ENCODE measurements around the gene ULK3.

Gene ULK3

DNA sequence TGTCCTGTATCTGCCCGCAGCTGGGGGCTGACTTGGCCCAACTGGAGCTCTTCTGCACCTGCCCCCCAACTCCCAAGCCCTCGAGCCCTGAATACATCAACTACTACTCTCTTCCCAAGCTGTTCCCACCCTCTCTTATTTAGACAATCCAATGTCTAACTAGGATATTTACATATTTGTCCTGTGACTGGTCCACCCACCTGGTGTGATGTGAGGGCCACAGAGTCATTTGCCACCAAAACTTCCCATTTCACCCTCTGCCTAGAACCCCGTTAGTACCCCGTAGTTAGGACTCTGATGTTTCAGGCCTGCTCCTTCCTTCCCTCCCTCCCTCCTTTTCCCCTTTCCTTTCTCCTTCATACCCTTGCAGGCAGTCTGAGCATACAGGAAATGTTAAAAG is 10.1 kb downstream of the ULK3 start:
- TF ChIP-seq, protein P1, sequence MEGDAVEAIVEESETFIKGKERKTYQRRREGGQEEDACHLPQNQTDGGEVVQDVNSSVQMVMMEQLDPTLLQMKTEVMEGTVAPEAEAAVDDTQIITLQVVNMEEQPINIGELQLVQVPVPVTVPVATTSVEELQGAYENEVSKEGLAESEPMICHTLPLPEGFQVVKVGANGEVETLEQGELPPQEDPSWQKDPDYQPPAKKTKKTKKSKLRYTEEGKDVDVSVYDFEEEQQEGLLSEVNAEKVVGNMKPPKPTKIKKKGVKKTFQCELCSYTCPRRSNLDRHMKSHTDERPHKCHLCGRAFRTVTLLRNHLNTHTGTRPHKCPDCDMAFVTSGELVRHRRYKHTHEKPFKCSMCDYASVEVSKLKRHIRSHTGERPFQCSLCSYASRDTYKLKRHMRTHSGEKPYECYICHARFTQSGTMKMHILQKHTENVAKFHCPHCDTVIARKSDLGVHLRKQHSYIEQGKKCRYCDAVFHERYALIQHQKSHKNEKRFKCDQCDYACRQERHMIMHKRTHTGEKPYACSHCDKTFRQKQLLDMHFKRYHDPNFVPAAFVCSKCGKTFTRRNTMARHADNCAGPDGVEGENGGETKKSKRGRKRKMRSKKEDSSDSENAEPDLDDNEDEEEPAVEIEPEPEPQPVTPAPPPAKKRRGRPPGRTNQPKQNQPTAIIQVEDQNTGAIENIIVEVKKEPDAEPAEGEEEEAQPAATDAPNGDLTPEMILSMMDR (IDR thresholded peaks at IDR 0.05; ENCODE audit: low read depth, low read length), result no peak
- no peak for DNase-seq (ENCODE audit: extremely low read depth, low read depth)

DNA sequence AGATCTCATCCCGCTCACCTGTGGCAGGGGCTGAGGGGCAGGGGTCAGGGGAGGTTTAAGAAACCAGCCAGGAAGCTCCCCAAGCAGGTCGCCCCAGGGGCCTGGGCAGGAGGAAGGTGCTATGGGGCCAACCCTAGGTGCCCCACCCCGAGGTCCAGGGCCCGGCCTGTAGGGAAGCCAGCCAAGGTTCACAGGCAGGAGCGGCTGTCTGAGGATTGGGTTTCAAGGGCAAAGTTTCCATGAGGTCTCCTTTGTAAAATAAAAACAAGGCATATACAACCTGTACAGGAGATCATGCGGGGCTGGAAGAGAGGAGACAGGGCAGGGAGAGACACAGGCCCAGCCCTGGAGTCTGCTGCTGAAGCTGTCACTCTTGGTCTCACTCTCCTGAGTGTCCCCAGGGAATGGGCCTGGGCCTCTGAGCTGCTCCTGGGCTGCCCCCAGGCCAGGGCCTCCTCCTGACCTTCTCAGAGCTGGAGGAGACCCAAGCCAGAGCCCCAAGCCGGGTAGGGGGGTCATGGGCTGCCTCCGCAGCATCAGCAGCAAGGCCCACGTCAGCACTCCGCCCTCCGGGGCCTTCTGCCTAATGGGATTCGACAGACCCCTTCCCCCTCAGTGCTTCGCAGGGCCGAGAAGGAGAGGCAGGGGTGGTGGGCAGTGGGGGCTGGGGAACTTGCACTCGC is 11.0 kb downstream of the ULK3 start:
- no peak for DNase-seq (ENCODE audit: extremely low read depth, low read depth)
- TF ChIP-seq, protein P1 (IDR thresholded peaks at IDR 0.05; ENCODE audit: low read depth, low read length), result no peak

DNA sequence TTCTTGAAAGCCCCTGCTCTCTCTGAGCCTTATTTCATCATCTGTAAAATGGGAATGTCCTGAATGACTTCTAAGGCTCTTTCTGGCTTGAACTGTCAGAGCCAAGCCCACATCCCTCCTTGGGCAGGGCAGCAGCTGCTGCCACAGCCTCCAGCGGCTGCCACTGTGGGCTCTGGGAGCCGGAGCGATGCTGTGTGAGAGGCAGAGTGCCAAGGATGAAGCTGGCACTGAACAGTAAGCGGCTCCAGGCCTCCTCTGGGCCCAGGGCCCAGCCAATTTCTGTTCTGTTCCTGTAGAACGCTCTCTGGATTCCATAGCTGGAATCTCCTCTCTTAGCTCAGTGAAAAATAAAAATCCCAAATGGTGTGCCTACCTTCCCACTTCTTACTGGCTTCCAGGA is 12.1 kb downstream of the ULK3 start:
- TF ChIP-seq, protein P1 (IDR thresholded peaks at IDR 0.05; ENCODE audit: low read depth, low read length), result no peak
- DNase-seq (ENCODE audit: extremely low read depth, low read depth), result no peak

DNA sequence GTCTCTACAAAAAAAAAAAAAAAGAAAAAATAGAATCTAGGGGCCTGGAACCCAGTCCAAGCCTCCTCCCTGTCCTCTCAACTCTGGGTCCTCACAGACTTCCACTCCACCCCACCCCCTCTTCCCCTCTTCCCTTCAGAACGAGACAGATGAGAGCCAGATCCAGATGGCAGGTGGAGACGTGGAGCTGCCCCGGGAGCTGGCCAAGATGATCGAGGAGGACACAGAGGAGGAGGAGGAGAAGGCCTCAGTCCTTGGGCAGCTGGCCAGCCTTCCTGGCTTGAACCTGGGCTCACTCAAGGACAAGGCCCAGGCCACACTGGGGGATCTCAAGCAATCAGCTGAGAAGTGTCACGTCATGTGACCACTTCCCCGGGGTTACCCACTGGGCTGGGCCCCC is 13.0 kb downstream of the ULK3 start:
- TF ChIP-seq, protein P1 (IDR thresholded peaks at IDR 0.05; ENCODE audit: low read depth, low read length), result no peak
- no peak for DNase-seq (ENCODE audit: extremely low read depth, low read depth)

DNA sequence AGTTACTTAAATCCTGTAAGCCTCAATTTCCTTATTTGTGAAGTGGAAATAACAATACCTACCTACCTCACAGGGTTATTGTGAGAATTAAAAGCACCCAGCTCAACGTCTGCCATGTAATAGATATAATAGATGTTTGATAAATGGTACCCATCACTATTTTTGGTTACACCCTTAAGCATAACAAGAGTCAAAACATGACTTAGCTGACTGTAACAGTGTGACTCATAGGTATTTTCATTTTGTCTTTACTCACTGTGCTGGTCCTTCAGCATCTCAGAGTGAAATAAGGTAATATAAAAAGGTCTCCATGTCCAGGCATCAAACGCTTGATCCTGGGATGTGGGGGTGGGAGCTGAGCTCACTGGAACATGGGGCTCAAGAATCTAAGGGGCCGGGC is 13.5 kb downstream of the ULK3 start:
- TF ChIP-seq, protein P1 (IDR thresholded peaks at IDR 0.05; ENCODE audit: low read depth, low read length), result no peak
- DNase-seq (ENCODE audit: extremely low read depth, low read depth), result no peak

DNA sequence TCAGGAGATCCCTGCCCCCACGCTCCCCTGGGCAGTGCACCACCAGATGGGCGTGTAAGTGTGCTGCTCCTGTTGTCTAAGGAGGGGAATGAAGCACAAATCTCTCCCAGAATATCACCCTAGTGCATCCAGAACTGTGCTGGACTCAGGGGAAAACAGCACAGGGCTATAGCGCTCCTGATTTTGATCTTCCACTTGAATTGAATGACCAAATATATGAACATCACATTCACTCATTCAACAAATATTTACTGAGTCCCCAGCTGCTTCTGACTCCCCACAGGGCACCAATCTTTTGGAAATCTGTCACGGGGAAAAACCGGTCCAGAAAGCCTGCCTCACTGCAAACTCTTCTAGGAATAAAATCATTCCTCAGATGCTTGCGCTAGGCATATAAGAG is 14.1 kb downstream of the ULK3 start:
- TF ChIP-seq, protein P1 (IDR thresholded peaks at IDR 0.05; ENCODE audit: low read depth, low read length), result no peak
- no peak for DNase-seq (ENCODE audit: extremely low read depth, low read depth)

DNA sequence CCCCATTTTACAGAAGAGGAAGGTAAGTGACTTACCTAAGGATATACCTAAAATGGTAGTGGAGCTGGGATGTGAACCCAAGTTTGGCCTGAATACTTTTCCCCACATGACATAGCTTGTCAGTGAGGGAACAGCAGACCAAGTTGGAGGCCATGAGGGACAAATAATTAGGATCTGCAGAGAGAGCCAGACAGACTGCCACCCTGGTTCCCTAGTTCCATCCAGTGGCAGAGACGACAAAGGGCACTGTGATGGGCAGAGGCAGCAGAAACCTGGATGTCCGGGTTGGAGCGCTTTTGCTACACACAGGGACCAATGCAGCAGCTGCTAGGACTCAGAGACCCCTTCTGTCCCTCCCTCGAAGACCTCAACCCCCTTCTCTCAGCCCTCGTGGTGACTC is 15.3 kb downstream of the ULK3 start:
- TF ChIP-seq, protein P1 (IDR thresholded peaks at IDR 0.05; ENCODE audit: low read depth, low read length), result no peak
- no peak for DNase-seq (ENCODE audit: extremely low read depth, low read depth)
